Medulla oblongata (tissue), 1 donor: ENCODE results near the gene BMP7.

Source experiments
- DNase-seq: peaks from one replicate; pipeline ENCODE4 v3.0.0-alpha.2; 2015; ENCODE audit errors: extremely low spot score

The BMP7 gene

GRCh38 chr20:57231161-57231560, 35.3 kb downstream of the BMP7 start:
- DNase-seq = no peak

DNA sequence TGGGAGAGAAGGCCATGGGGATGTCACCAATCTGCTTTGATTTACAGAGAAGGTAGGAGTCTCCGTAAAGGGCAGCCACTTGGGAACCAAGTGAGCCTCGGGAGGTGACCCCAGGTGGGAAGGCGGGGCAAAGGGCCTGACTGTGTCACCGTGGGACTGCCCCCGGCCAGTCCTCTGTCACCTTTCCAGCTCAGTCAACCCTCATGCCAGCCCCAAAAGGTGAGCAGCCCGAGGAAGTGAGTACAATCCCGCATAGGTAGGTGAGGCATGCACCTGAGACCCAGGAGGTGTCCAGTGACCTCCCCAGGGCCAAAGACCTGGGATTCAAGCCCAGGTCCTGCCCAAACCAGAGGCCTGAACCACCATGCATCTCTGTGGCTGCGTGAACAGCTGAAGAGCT, 36.2 kb downstream of the BMP7 start:
- DNase-seq = no peak

GRCh38 chr20:57229490-57229889, 37.0 kb downstream of the BMP7 start:
- DNase-seq = no peak

DNA sequence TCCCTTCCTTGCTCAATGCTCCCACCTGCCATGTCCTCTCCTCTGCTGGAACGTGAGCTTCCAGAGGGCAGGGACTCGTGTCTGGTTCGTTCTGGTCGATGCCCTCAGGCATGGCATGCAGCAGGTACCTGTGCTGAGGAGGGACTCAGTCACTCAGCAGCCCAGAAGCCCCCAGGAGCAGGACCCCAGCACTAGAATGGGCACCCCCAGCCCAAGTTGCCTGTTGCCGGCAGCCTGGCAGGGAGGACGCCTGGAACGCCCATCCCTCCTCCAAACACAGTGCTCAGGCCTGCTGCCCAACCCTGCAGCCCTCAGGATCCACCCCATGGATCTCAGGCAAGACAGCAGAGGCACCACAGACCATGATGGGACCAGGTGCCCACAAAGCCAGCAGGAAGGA, 40.6 kb downstream of the BMP7 start:
- DNase-seq = no peak

- no peak for DNase-seq
Observed at GRCh38 chr20:57225197-57225733, 41.2 kb downstream of the BMP7 start.

GRCh38 chr20:57224641-57225138, 41.8 kb downstream of the BMP7 start:
- peak; percentile 27 for DNase-seq

DNA sequence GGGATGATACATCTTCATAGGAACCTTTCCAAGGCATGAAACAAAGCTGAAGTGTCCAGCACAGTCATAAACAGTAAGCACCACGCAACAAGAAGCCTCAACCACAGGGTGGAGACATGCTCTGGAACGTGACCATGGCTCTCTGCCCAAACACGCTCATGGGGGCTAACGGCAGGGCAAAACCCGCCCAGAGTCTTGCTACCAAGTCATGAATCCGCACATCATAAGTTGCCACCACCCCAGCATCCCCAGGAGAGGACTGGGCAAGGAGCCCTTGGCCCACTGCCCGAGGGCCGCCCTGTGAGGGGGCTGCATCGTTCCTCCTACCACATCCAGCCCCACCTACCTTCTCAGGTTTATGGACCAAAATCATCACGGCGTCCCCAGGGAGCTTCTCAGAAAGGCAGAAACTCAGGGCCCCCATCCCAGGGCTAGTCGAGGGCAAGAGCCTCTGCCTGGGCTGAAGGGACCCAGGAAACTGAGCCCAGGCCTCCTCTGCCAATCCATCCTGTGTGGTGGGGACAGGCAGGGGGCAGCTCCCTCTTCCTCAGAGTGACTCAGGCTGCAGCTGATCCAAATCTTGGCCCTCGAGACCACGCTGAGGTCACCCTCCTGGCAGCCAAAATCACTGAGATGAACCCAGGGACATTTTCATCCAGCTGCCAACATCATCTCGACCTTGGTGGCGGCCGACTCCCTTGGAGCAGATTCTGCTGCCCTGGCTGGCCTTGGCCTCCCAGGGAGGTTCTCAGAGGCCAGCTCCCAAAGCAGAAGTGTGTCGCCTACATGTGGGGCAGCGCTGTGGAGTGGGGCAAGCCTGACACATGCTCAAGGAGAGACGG, 42.6 kb downstream of the BMP7 start:
- DNase-seq = peak; percentile 10

GRCh38 chr20:57222631-57222950, 43.9 kb downstream of the BMP7 start:
- no peak for DNase-seq

- peak; percentile 9 for DNase-seq
Observed at GRCh38 chr20:57221916-57222630, 44.4 kb downstream of the BMP7 start.

- no peak for DNase-seq
Observed at GRCh38 chr20:57220337-57221145, 45.9 kb downstream of the BMP7 start.

DNA sequence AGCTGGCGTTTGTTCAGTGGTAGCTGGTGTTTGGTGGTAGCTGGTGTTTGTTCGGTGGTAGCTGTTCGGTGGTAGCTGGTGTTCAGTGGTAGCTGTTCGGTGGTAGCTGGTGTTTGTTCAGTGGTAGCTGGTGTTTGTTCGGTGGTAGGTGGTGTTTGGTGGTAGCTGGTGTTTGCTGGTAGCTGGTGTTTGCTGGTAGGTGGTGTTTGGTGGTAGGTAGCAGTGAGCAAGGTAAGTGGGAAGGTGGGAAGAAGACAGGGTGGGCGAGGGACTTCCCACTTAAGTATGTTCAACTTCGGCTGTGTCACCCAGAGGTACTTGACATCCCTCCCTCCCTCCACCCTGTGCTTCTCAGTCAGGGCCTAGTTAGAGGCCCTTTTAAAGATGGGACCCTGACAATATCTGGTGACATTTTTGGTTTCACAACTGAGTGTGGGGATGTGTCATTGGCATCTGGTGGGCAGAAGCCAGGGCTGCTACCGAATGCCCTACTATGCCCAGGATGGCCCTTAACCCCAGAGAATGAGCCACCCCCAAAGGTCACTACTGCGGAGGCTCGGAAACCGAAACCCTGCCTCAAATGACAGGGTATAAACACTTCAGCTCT, 47.3 kb downstream of the BMP7 start:
- no peak for DNase-seq

DNA sequence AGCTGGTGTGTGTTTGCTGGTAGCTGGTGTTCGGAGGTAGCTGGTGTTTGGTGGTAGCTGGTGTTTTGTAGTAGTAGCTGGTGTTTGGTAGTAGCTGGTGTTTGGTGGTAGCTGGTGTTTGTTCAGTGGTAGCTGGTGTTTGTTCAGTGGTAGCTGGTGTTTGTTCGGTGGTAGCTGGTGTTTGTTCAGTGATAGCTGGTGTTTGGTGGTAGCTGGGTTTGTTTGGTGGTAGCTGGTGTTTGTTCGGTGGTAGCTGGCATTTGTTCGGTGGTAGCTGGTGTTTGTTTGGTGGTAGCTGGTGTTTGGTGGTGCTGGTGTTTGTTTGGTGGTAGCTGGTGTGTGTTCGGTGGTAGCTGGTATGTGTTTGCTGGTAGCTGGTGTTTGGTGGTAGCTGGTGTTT, 48.0 kb downstream of the BMP7 start:
- no peak for DNase-seq

DNA sequence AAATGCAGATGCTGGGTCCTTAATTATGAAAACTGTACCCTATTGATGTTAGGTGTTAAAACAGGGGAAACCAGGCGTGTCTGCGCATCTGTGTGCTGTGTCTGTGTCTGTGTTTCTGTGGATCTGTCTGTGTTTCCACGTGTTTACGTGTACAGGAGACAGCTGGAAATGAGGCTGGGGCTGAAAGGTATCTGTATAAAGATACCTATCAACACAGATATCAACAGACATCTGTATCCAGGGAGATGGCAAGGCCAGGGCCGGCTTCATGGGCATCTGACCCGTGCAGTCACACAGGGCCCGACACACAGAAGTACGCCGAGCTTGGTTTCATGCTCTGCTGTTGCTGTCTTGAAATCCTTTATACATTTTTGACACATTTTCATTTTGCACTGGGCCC, 48.6 kb downstream of the BMP7 start:
- DNase-seq = no peak

GRCh38 chr20:57216669-57217068, 49.8 kb downstream of the BMP7 start:
- DNase-seq = no peak

DNA sequence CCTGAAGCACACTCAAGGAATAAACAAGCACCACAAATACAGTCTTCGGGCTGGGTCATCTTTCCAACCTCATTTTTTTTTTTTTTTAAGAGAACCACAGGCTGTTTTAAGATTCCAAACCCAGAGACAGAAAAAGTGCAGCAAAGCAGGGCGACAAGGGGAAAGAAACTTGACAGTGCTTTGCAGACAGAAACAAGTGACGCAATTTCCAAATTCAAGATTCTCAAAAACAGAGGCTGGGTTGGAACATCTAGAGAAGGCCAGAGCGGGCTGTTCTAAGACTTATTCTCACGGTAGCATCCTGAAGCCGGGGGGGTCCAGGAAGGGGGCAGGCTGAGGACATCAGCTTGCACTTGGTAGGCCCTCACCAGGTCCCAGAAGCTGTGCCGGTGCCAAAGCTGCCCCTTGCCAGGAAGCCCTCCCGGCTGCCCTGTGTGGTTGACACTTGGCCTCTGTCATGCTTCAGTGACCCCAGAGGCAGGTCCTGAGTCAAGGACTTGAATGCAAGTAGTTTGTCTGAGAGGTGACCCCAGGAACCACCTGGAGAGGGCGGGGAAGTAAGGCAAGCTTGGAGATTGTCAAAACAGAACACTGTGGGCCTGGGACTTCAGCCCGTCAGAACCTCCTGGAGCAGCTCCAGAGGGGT, 50.5 kb downstream of the BMP7 start:
- no peak for DNase-seq

DNA sequence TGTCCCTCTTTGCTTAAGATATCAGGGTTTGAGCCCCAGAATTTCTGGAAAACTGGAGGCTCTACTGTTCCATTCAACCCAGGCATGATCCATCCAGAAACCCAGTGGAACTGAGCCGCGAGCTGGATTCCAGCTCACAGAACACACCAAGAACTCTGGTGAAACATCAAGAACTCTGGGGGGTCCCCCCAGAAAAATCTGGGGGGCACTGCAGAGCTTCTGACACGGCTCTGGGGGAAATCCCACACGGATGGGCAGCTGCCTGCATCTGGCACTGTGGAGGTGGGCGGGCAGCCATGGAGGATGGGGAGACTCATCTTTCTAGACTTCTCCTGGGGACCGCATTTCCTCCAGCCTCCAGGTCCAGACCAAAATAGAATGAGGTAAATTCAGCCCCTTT, 51.0 kb downstream of the BMP7 start:
- no peak for DNase-seq

- DNase-seq = no peak
Observed at GRCh38 chr20:57214948-57215347, 51.5 kb downstream of the BMP7 start.

GRCh38 chr20:57214427-57214826, 52.0 kb downstream of the BMP7 start:
- no peak for DNase-seq

DNA sequence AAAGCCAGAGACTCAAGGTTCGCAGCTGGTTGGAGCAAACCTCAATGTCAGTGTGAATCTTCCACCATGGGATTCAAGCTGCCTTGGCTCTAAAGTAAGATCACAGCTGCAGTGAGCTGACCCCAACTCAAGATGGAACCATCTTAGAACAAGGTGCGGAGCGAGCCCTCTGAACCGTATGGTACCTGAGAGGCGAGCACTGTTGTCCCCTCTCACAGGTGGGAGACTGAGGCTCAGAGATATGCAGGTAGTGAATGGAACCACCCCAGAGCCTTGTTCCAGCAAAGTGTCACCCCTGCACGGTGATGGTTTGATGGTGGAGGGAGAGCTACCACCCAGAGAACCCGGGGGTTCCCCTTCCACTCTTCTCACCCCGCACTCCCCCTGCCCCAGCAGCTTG, 52.5 kb downstream of the BMP7 start:
- DNase-seq = no peak

GRCh38 chr20:57213291-57213690, 53.1 kb downstream of the BMP7 start:
- no peak for DNase-seq
